Caco-2 (cell line): ENCODE data around the gene MYPOP. TPM values are rescaled to one million over a fixed set of nuclear protein-coding genes. Genes with fewer than 3 reads are reported as not detected.

ENCODE experiments used
- BruUV-seq: library from RNA; stranded (reverse); fragments of 400-500 nt; replicated peaks from 2 replicates; lab custom pipeline; 2021; lab: Mats Ljungman, UMichigan
- CTCF ChIA-PET: fragments of 300-600 bp; sonication (Branson Sonifier 250); formaldehyde crosslinking; loops from one replicate; lab custom pipeline; 2022; ENCODE audit warnings: antibody characterized with exemption; lab: Charles Lee
- POLR2A ChIA-PET: fragments of 300-600 bp; sonication (Branson Sonifier 250); formaldehyde crosslinking; loops from one replicate; lab custom pipeline; 2022; ENCODE audit warnings: antibody characterized with exemption; lab: Charles Lee
- DNase-seq, 2 experiments: peaks; one replicate each; pipeline versions ENCODE4 v3.0.0 to v3.0.0-alpha.2; 2020 to 2022
- H3K27me3 ChIP-seq: replicated peaks from 2 replicates; pipeline ENCODE4 v1.6.0; 2011; ENCODE audit warnings: low read length; ENCODE audit not compliant: control insufficient read depth, insufficient read depth
- H3K36me3 ChIP-seq: 2 replicates; pipeline ENCODE4 v1.5.1; 2011; ENCODE audit warnings: low read length; ENCODE audit not compliant: control insufficient read depth, insufficient read depth
- H3K4me1 ChIP-seq: fragments of 250-450 bp; sonication (Bioruptor Pico); 2 replicates; pipeline ENCODE4 v1.5.1; 2020; ENCODE audit warnings: mild to moderate bottlenecking
- H3K4me3 ChIP-seq: 2 replicates; pipeline ENCODE4 v1.5.1; 2011; ENCODE audit warnings: low read depth, mild to moderate bottlenecking, control low read depth, low read length
- H3K9me3 ChIP-seq: fragments of 250-450 bp; sonication (Bioruptor Pico); 2 replicates; pipeline ENCODE4 v1.5.1; 2020; ENCODE audit warnings: mild to moderate bottlenecking, moderate library complexity
- H3K27ac Mint-ChIP-seq: one replicate; pipeline ENCODE4 v1.8.0; 2022; ENCODE audit warnings: mixed read lengths; ENCODE audit not compliant: unreplicated experiment
- H3K27me3 Mint-ChIP-seq: one replicate; pipeline ENCODE4 v1.8.0; 2022; ENCODE audit warnings: mixed read lengths; ENCODE audit not compliant: insufficient read depth, unreplicated experiment
- H3K36me3 Mint-ChIP-seq: one replicate; pipeline ENCODE4 v1.8.0; 2022; ENCODE audit warnings: mild to moderate bottlenecking, mixed read lengths; ENCODE audit not compliant: insufficient read depth, unreplicated experiment
- H3K4me1 Mint-ChIP-seq: one replicate; pipeline ENCODE4 v1.8.0; 2022; ENCODE audit warnings: low read depth, mixed read lengths; ENCODE audit not compliant: unreplicated experiment
- H3K4me3 Mint-ChIP-seq: one replicate; pipeline ENCODE4 v1.8.0; 2022; ENCODE audit warnings: mild to moderate bottlenecking, moderate library complexity, mixed read lengths; ENCODE audit not compliant: unreplicated experiment
- H3K9me3 Mint-ChIP-seq: one replicate; pipeline ENCODE4 v1.8.0; 2022; ENCODE audit warnings: mixed read lengths; ENCODE audit not compliant: unreplicated experiment
- CTCF ChIP-seq, 2 experiments: fragments of 200-600 bp in 1 of 2; IDR thresholded peaks; 1 replicate in 1 of 2; 2 replicates in 1 of 2; pipeline versions ENCODE4 v1.5.1 to v1.8.0; 2011 to 2022; ENCODE audit warnings: antibody characterized with exemption in 1 of 2, control low read depth in 1 of 2, inconsistent platforms in 1 of 2, low read depth in 1 of 2, low read length in 1 of 2, mild to moderate bottlenecking in 1 of 2, moderate library complexity in 1 of 2; ENCODE audit not compliant: insufficient read depth in 1 of 2, severe bottlenecking in 1 of 2, unreplicated experiment in 1 of 2
- intact Hi-C: fragments of 100-400 bp; cut with micrococcal nuclease; formaldehyde crosslinking; loops from one replicate; pipeline ENCODE4 v1.10.0; 2022; ENCODE audit not compliant: unreplicated experiment
- total RNA-seq: library from RNA; stranded (reverse); gene quantifications from 2 replicates; pipeline ENCODE4 v1.2.3, GENCODE V29; 2022

MYPOP gene
- total RNA-seq, 1 experiment from 2014 or later: 15.8 TPM

DNA sequence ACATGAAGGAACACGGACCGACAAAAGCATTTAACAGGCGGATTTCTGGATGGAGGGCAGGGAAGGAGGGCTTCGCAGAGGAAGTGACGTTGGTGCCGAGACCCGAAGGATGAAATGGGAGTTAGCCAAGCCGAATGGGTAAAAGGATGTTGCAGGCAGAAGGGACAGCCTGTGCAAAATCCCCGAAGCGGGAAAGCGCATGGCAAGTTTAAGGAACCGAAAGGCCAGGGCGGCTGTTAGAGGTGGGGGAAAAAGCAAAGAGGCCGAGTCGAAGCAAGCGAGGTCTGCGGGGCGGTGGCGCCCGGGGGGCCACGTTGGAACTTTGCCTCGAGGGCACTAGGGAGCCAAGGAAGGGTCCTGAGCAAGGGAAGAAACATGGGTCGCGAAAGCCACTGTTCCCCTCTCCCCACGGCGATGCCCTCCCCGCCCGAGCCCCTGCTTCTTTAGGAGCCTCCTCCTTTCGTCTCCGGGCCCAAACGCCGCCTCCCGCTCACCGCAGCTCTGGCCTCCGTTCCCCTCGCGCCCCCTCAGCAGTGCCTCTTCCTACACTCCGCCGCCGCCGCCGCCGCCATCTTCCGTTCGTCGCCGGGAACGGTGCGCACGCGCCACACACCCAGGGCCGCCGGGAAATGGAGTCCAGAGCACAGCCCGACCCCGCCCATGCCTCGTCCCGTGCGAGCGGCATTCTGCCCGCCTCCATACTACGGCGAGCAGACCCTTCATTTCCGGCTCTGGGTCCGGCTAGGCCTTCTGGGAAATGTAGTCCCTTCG, 39.7 kb downstream of the MYPOP start, which contains the start of gene SYMPK:
SYMPK (minus strand) TSS at position 584 of the 771 bp plus-strand sequence. CDS start 8,652 bp downstream, outside the sequence.
- Histone ChIP-seq H3K4me3 (peak within 1 kb of the TSS; percentile 67), H3K9me3 (no peaks in the 10 kb centered on the region), H3K4me1 (no peaks in the 10 kb centered on the region), H3K27me3 (no peaks in the 10 kb centered on the region), H3K36me3 (peaks cover 1% of the 10 kb centered on the region; the same call in 1 of the 2 replicates)
- Mint-ChIP-seq H3K27ac (peak within 1 kb of the TSS; percentile 95), H3K36me3 (peaks cover 66% of the 10 kb centered on the region), H3K9me3 (no peaks in the 10 kb centered on the region), H3K27me3 (no peaks in the 10 kb centered on the region), H3K4me3 (peak within 1 kb of the TSS; percentile 98), H3K4me1 (peaks cover 14% of the 10 kb centered on the region)
- ChIA-PET POLR2A (interaction anchor here (0.5 to 2.9 kb wide), 15 partner anchors 11 to 1974 kb away, joined by 3 to 84 read pairs (median 4); partner anchors contain the start of genes CCDC61, DMPK, DMWD and IRF2BP1), CTCF (interaction anchor here (0.6 to 3.6 kb wide), 17 partner anchors 10 to 794 kb away, joined by 3 to 86 read pairs (median 5); partner anchors contain the start of genes CCDC61, DMWD, IRF2BP1 and MYPOP)
- DNase-seq: peak; percentile 99
- no peak for TF ChIP-seq CTCF (IDR thresholded peaks at IDR 0.05; ENCODE audit: insufficient read depth in 1 of 2, low read depth in 1 of 2, low read length in 1 of 2, severe bottlenecking in 1 of 2, unreplicated experiment in 1 of 2)
- intact Hi-C loops: loop anchor here (1.0 to 2.0 kb wide), 4 partner anchors 20 to 133 kb away; partner anchors contain the start of genes CCDC61 and FBXO46
- TSS peak; percentile 44 for BruUV-seq

GRCh38 chr19:45862271-45862563, 40.2 kb downstream of the MYPOP start:
- Mint-ChIP-seq H3K27me3 (no peaks in the 10 kb centered on the region), H3K9me3 (no peaks in the 10 kb centered on the region), H3K36me3 (peaks cover 66% of the 10 kb centered on the region), H3K27ac (peak overlapping the region; percentile 95), H3K4me1 (peaks cover 14% of the 10 kb centered on the region), H3K4me3 (peak overlapping the region; percentile 98)
- Histone ChIP-seq H3K36me3 (peaks cover 1% of the 10 kb centered on the region; the same call in 1 of the 2 replicates), H3K27me3 (no peaks in the 10 kb centered on the region), H3K4me3 (peak overlapping the region; percentile 67), H3K4me1 (no peaks in the 10 kb centered on the region), H3K9me3 (no peaks in the 10 kb centered on the region)
- CTCF ChIA-PET: interaction anchor here (1.5 to 3.6 kb wide), 2 partner anchors 19 to 45 kb away, joined by 27 to 86 read pairs; no protein-coding TSS in a partner anchor
- no peak for TF ChIP-seq CTCF (IDR thresholded peaks at IDR 0.05; ENCODE audit: insufficient read depth in 1 of 2, low read depth in 1 of 2, low read length in 1 of 2, severe bottlenecking in 1 of 2, unreplicated experiment in 1 of 2)
- POLR2A ChIA-PET: interaction anchor here (2.9 kb wide), 1 partner anchor 20 kb away, joined by 84 read pairs; no protein-coding TSS in a partner anchor
- BruUV-seq: no TSS peak
- intact Hi-C loops: loop anchor here (2.0 kb wide), 1 partner anchor 131 kb away; the partner anchor contains the start of gene FBXO46
- DNase-seq: no peak
